Endothelial cell of umbilical vein (primary cell): ENCODE data around the gene SPSB2. TPM values are rescaled to one million over a fixed set of nuclear protein-coding genes. Genes with fewer than 3 reads are reported as not detected.
A peak's percentile ranks its signal among the peaks of the same experiment; 100 is the strongest.

Experiments used
- BruUV-seq: library from RNA; stranded (reverse); fragments of 400-500 nt; replicated peaks from 2 replicates; lab custom pipeline; 2021; lab: Mats Ljungman, UMichigan
- CTCF ChIA-PET: fragments of 300-600, 350-600 bp; sonication (Branson Sonifier 250); formaldehyde crosslinking; loops from one replicate; lab custom pipeline; 2021; ENCODE audit warnings: antibody characterized with exemption, inconsistent platforms; lab: Charles Lee
- POLR2A ChIA-PET: fragments of 300-600, 350-600 bp; sonication (Branson Sonifier 250); formaldehyde crosslinking; loops from one replicate; lab custom pipeline; 2021; ENCODE audit warnings: antibody characterized with exemption, inconsistent platforms; lab: Charles Lee
- DNase-seq: peaks from one replicate; pipeline ENCODE4 v3.0.0-alpha.2; 2011; ENCODE audit warnings: low read depth, low spot score
- FAIRE-seq: peaks from 2 replicates; lab custom pipeline; 2011; peaks lifted over from hg19 to GRCh38; lab: Jason Lieb, UNC
- H2AFZ ChIP-seq: 2 replicates; pipeline ENCODE4 v1.6.0; 2012; ENCODE audit warnings: low read depth, low read length, control low read depth, inconsistent platforms
- H3K27ac ChIP-seq: 2 replicates; pipeline ENCODE4 v1.5.1; 2011; ENCODE audit warnings: low read depth, mild to moderate bottlenecking, control low read depth, low read length, moderate library complexity; ENCODE audit not compliant: insufficient read depth
- H3K27me3 ChIP-seq, 2 experiments: 2 replicates each; pipeline versions ENCODE4 v1.6.0 to v1.6.1; 2011; ENCODE audit warnings: low read length in 2 of 2, mixed read lengths in 1 of 2; ENCODE audit not compliant: control insufficient read depth in 2 of 2, insufficient read depth in 2 of 2
- H3K36me3 ChIP-seq, 2 experiments: 2 replicates in 1 of 2; 3 replicates in 1 of 2; pipeline ENCODE4 v1.5.1; 2011; ENCODE audit warnings: low read length in 2 of 2, mild to moderate bottlenecking in 1 of 2, moderate library complexity in 1 of 2; ENCODE audit not compliant: control insufficient read depth in 2 of 2, insufficient read depth in 2 of 2; ENCODE audit errors: extremely low read depth in 1 of 2
- H3K4me1 ChIP-seq: 3 replicates; pipeline ENCODE4 v1.5.1; 2011; ENCODE audit warnings: mild to moderate bottlenecking, low read length; ENCODE audit not compliant: control insufficient read depth, insufficient read depth; ENCODE audit errors: extremely low read depth
- H3K4me2 ChIP-seq: 2 replicates; pipeline ENCODE4 v1.6.1; 2011; ENCODE audit warnings: low read length, control low read depth, mixed read lengths; ENCODE audit not compliant: insufficient read depth
- H3K4me3 ChIP-seq, 3 experiments: fragments of 200-600 bp in 1 of 3; sonication (generic), shearing (Covaris generic) in 1 of 3; replicated peaks in 1 of 3; 2 replicates each; pipeline ENCODE4 v1.5.1; 2011 to 2016; ENCODE audit warnings: control low read depth in 3 of 3, low read length in 3 of 3, mild to moderate bottlenecking in 2 of 3, inconsistent platforms in 1 of 3, low read depth in 1 of 3, moderate library complexity in 1 of 3; ENCODE audit not compliant: insufficient read depth in 1 of 3
- H3K79me2 ChIP-seq: 2 replicates; pipeline ENCODE4 v1.6.0; 2012; ENCODE audit warnings: low read length, inconsistent platforms; ENCODE audit not compliant: control insufficient read depth, insufficient read depth
- H3K9ac ChIP-seq: replicated peaks from 2 replicates; pipeline ENCODE3; 2011; ENCODE audit warnings: low read length, control low read depth; ENCODE audit not compliant: insufficient read depth; ENCODE audit errors: extremely low read depth
- H3K9me1 ChIP-seq: replicated peaks from 3 replicates; pipeline ENCODE4 v1.6.0; 2011; ENCODE audit warnings: mild to moderate bottlenecking, low read length; ENCODE audit not compliant: control insufficient read depth, insufficient read depth; ENCODE audit errors: extremely low read depth
- H3K9me3 ChIP-seq: replicated peaks from 2 replicates; pipeline ENCODE4 v1.5.1; 2012; ENCODE audit warnings: low read length, inconsistent platforms; ENCODE audit not compliant: control insufficient read depth, insufficient read depth
- H4K20me1 ChIP-seq: replicated peaks from 2 replicates; pipeline ENCODE3; 2011; ENCODE audit warnings: mild to moderate bottlenecking, low read length; ENCODE audit not compliant: control insufficient read depth, insufficient read depth; ENCODE audit errors: extremely low read depth
- CTCF ChIP-seq, 2 donors: IDR thresholded peaks; 1 replicate in 1 of 2; 2 replicates in 1 of 2; pipeline ENCODE4 v1.5.1; 2011; ENCODE audit warnings: low read length in 2 of 2, mild to moderate bottlenecking in 2 of 2, moderate library complexity in 2 of 2, control low read depth in 1 of 2, inconsistent platforms in 1 of 2, low read depth in 1 of 2; ENCODE audit not compliant: insufficient read depth in 1 of 2; ENCODE audit errors: extremely low read depth in 1 of 2
- FOS ChIP-seq: IDR thresholded peaks from 2 replicates; pipeline ENCODE4 v1.6.1; 2011; ENCODE audit warnings: mild to moderate bottlenecking, low read length, moderate library complexity, borderline replicate concordance; ENCODE audit not compliant: insufficient read depth
- JUN ChIP-seq: IDR thresholded peaks from 2 replicates; pipeline ENCODE4 v1.6.1; 2011; ENCODE audit warnings: borderline replicate concordance, low read depth; ENCODE audit not compliant: insufficient read length, insufficient read depth
- MYC ChIP-seq: IDR thresholded peaks from one replicate; pipeline ENCODE4 v1.6.1; 2011; ENCODE audit warnings: mild to moderate bottlenecking, low read depth, low read length
- POLR2A ChIP-seq: IDR thresholded peaks from 2 replicates; pipeline ENCODE4 v1.6.1; 2012; ENCODE audit warnings: low read depth, mild to moderate bottlenecking, control low read depth, low read length
- POLR2AphosphoS5 ChIP-seq: IDR thresholded peaks from 2 replicates; pipeline ENCODE4 v1.6.1; 2012; ENCODE audit warnings: low read depth, mild to moderate bottlenecking, control low read depth, low read length, moderate library complexity; ENCODE audit not compliant: insufficient read depth
- dilution Hi-C: fragments of 300-500 bp; cut with MboI; formaldehyde crosslinking; loops from one replicate; pipeline ENCODE4 v1.15.0; 2019; ENCODE audit warnings: low sequenced_read_pairs; ENCODE audit not compliant: extremely low pct_ligation_motif_present
- intact Hi-C: fragments of 100-400 bp; cut with micrococcal nuclease; formaldehyde crosslinking; loops from one replicate; pipeline ENCODE4 v1.10.0; 2022
- polyA plus RNA-seq, 4 experiments: library from polyadenylated mRNA; depleted of rRNA in 3 of 4; stranded (reverse) in 3 of 4; unstranded in 1 of 4; fragments of >200 nt; gene quantifications; 2 replicates each; pipeline versions ENCODE4 v1.2.1 to v1.2.3, GENCODE V29; 2011 to 2012; ENCODE audit warnings: missing spikeins in 1 of 4
- total RNA-seq: library from RNA; stranded (reverse); gene quantifications from 2 replicates; pipeline ENCODE4 v1.2.3, GENCODE V29; 2021

Gene SPSB2
- total and polyA plus RNA-seq, 2 donors (not counting 3 experiments of a cell fraction or from before 2014, with no cell fraction given) = 3.8 to 6.9 TPM

- H3K27ac ChIP-seq = no peak overlapping the region
- peaks cover 23% of the 10 kb centered on the region for H3K79me2 ChIP-seq
- DNase-seq (peak; percentile 87), FAIRE-seq (peak; percentile 96)
- H4K20me1 ChIP-seq = no peaks in the 10 kb centered on the region
- BruUV-seq = no TSS peak
- no peaks in the 10 kb centered on the region for H3K9me1 ChIP-seq
- peaks cover 0 to 2% of the 10 kb centered on the region in 2 experiments for H3K36me3 ChIP-seq
- peaks cover 3% of the 10 kb centered on the region in 2 experiments for H3K27me3 ChIP-seq
- TF ChIP-seq JUN (no peak), POLR2AphosphoS5 (peak; percentile 29), FOS (peak; percentile 2), MYC (no peak), CTCF (IDR thresholded peaks at IDR 0.05; ENCODE audit: extremely low read depth in 1 of 2, insufficient read depth in 1 of 2, low read depth in 1 of 2, low read length in 2 of 2) (peak; percentile 95), POLR2A (no peak)
- POLR2A ChIA-PET = interaction anchor here (1.1 kb wide), 1 partner anchor 59 kb away, joined by 4 read pairs; the partner anchor contains the start of gene PTMS
- H3K4me2 ChIP-seq = no peak overlapping the region
- intact Hi-C loops (loop anchor here (1.0 kb wide), 5 partner anchors 46 to 208 kb away; partner anchors contain the start of gene MLF2), dilution Hi-C loops (no loop called here)
- peak overlapping the region; percentile 15 for H2AFZ ChIP-seq
- H3K9me3 ChIP-seq = no peaks in the 10 kb centered on the region
- no peak overlapping the region for H3K4me3 ChIP-seq
- H3K4me1 ChIP-seq = peaks cover 23% of the 10 kb centered on the region
- CTCF ChIA-PET = interaction anchor here (0.6 to 12.0 kb wide), 24 partner anchors 9 to 272 kb away, joined by 3 to 148 read pairs (median 5); partner anchors contain the start of genes CD4, COPS7A, LAG3 and MLF2
- H3K9ac ChIP-seq = no peak overlapping the region
Measured at GRCh38 chr12:6825398-6826124, 47.5 kb downstream of the SPSB2 start.
